Activated CD4-positive, alpha-beta T cell treated with anti-CD3 and anti-CD28 coated beads, Interleukin-2, amount 10 ng/mL, durations not matched to agents 7 days and 5 days (primary cell): Measurements from ENCODE around the gene PLOD3. TPM values are rescaled to one million over a fixed set of nuclear protein-coding genes. Genes with fewer than 3 reads are reported as not detected.

Experiments
- CTCF ChIA-PET: fragments of 350-600 bp; sonication (Branson Sonifier 250); formaldehyde crosslinking; loops from one replicate; lab custom pipeline; 2021; ENCODE audit warnings: antibody characterized with exemption; lab: Charles Lee
- POLR2A ChIA-PET: fragments of 350-600 bp; sonication (Branson Sonifier 250); formaldehyde crosslinking; loops from one replicate; lab custom pipeline; 2021; ENCODE audit warnings: antibody characterized with exemption; lab: Charles Lee
- DNase-seq: peaks from one replicate; pipeline ENCODE4 v3.0.0-alpha.2; 2020
- H3K27ac Mint-ChIP-seq: one replicate; pipeline ENCODE4 v1.8.0; 2021; ENCODE audit warnings: mild to moderate bottlenecking, moderate library complexity, mixed read lengths
- H3K27me3 Mint-ChIP-seq: one replicate; pipeline ENCODE4 v1.8.0; 2021; ENCODE audit warnings: mixed read lengths
- H3K36me3 Mint-ChIP-seq: one replicate; pipeline ENCODE4 v1.8.0; 2021; ENCODE audit warnings: low read depth, mixed read lengths
- H3K4me1 Mint-ChIP-seq: one replicate; pipeline ENCODE4 v1.8.0; 2021; ENCODE audit warnings: mixed read lengths
- H3K4me3 Mint-ChIP-seq: one replicate; pipeline ENCODE4 v1.8.0; 2021; ENCODE audit warnings: mild to moderate bottlenecking, moderate library complexity, mixed read lengths
- H3K9me3 Mint-ChIP-seq: one replicate; pipeline ENCODE4 v1.8.0; 2021; ENCODE audit warnings: mixed read lengths
- total RNA-seq, 2 experiments: library from RNA; stranded (reverse); gene quantifications; one replicate each; pipeline ENCODE4 v1.2.3, GENCODE V29; 2021

Gene PLOD3
- total RNA-seq, 2 experiments from 2014 or later: 59.7 to 69.5 TPM

DNA sequence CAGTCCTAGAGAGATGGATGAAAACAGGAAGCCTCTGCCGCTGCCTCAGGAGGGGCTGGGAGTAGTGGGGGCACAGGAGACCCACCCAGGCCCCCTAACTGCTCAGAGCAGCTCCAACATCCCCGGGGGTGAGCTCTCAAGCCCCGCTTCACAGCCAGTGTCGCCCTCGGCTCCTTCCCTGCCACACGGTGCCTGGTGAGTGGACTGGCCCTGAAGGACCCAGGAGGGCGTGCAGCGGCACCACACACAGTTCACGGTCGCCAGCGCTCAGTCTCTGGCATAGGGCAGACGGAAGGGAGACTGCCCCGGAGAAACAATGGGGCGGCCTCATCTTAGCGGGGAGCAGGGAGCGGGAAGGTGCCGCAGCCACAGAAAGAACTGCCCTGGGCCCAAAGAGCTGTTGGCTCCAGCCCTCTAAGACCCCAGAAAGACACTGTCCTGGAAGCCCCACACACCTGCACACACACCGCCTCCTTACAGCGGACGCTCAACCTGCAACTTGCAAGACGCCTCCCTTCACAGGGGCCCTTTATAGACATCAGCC is 19.0 kb upstream of the PLOD3 start:
- peaks cover 8% of the 10 kb centered on the region for H3K4me1 Mint-ChIP-seq
- H3K27me3 Mint-ChIP-seq: no peaks in the 10 kb centered on the region
- no peaks in the 10 kb centered on the region for H3K36me3 Mint-ChIP-seq
- no peak for DNase-seq
- H3K9me3 Mint-ChIP-seq: no peaks in the 10 kb centered on the region
- CTCF ChIA-PET: interaction anchor here (1.1 to 1.5 kb wide), 3 partner anchors 15 to 92 kb away, joined by 3 to 6 read pairs (median 4); no protein-coding TSS in a partner anchor
- H3K4me3 Mint-ChIP-seq: no peak overlapping the region
- POLR2A ChIA-PET: interaction anchor here (0.6 kb wide), 1 partner anchor 148 kb away, joined by 3 read pairs; no protein-coding TSS in a partner anchor
- no peak overlapping the region for H3K27ac Mint-ChIP-seq

DNA sequence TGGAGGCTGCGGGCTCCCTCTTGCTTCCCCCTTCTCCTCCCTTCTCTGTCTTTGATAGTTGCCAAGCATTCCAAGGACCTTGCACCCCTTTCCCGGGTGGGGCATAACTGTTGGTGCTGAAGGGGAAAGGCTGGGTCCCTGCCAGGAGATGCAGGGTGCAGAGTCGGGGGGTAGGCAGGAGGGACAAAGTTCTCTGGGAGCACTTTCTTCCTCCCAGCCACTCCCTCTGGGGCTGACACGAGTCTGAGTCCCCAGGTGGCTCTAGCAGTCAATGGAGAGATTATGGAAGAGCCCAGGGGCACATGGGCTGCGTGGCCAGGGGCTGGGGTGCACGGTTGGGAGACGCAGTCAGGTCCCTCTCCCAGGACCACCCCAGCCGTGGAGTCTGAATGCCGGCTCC is 18.1 kb upstream of the PLOD3 start:
- CTCF ChIA-PET: interaction anchor here (1.0 to 3.4 kb wide), 4 partner anchors 8 to 91 kb away, joined by 3 to 26 read pairs (median 7); partner anchors contain the start of genes FIS1 and ZNHIT1
- H3K36me3 Mint-ChIP-seq: no peaks in the 10 kb centered on the region
- H3K9me3 Mint-ChIP-seq: no peaks in the 10 kb centered on the region
- no peak overlapping the region for H3K4me3 Mint-ChIP-seq
- DNase-seq: no peak
- no peaks in the 10 kb centered on the region for H3K27me3 Mint-ChIP-seq
- no peak overlapping the region for H3K27ac Mint-ChIP-seq
- POLR2A ChIA-PET: interaction anchor here (0.6 kb wide), 1 partner anchor 148 kb away, joined by 3 read pairs; no protein-coding TSS in a partner anchor
- peaks cover 8% of the 10 kb centered on the region for H3K4me1 Mint-ChIP-seq

DNA sequence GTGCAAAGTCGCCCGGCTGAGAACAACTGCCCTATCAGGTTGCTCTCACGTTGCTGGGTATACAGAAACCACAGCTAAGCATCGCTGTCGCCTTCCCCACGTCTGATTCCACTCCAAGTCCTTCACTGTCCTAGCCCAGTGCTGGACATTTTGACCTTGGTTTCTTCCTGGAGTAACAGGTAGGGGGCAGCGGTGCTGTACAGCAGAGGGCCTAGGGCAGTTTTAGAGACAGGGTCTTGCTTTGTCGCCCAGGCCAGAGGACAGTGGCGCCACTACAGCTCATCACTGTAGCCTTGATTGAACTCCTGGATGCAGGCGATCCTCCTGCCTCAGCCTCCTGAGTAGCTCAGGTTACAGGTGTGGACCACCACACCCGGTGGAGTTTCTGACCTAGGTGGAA is 17.7 kb upstream of the PLOD3 start:
- CTCF ChIA-PET: interaction anchor here (0.6 to 3.4 kb wide), 5 partner anchors 9 to 91 kb away, joined by 3 to 26 read pairs (median 4); partner anchors contain the start of genes FIS1 and ZNHIT1
- POLR2A ChIA-PET: no interaction called here
- Mint-ChIP-seq H3K27ac (no peak overlapping the region), H3K36me3 (no peaks in the 10 kb centered on the region), H3K27me3 (no peaks in the 10 kb centered on the region), H3K4me1 (peaks cover 9% of the 10 kb centered on the region), H3K4me3 (no peak overlapping the region), H3K9me3 (no peaks in the 10 kb centered on the region)
- no peak for DNase-seq

DNA sequence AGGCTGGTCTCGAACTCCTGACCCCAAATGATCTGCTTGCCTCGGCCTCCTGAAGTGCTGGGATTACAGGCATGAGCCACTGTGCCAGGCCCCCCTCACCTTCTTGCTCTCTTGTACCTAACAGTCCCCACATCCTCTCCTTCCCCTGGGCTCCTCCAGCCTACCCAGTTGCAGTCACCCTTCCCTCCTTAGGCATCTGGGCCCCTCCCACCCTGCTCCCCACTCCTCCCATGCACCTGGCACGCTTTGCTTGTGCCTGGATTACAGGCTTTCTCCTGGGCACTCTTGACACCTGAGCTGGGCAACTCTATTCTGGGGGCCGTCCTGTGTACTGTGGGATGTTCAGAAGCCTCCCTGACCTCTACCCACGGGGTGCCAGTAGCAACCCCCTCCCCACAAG is 17.3 kb upstream of the PLOD3 start:
- ChIA-PET POLR2A (no interaction called here), CTCF (interaction anchor here (0.6 to 3.4 kb wide), 5 partner anchors 9 to 90 kb away, joined by 3 to 26 read pairs (median 4); partner anchors contain the start of genes FIS1 and ZNHIT1)
- Mint-ChIP-seq H3K27me3 (no peaks in the 10 kb centered on the region), H3K9me3 (no peaks in the 10 kb centered on the region), H3K27ac (no peak overlapping the region), H3K4me1 (peaks cover 9% of the 10 kb centered on the region), H3K36me3 (no peaks in the 10 kb centered on the region), H3K4me3 (no peak overlapping the region)
- no peak for DNase-seq

DNA sequence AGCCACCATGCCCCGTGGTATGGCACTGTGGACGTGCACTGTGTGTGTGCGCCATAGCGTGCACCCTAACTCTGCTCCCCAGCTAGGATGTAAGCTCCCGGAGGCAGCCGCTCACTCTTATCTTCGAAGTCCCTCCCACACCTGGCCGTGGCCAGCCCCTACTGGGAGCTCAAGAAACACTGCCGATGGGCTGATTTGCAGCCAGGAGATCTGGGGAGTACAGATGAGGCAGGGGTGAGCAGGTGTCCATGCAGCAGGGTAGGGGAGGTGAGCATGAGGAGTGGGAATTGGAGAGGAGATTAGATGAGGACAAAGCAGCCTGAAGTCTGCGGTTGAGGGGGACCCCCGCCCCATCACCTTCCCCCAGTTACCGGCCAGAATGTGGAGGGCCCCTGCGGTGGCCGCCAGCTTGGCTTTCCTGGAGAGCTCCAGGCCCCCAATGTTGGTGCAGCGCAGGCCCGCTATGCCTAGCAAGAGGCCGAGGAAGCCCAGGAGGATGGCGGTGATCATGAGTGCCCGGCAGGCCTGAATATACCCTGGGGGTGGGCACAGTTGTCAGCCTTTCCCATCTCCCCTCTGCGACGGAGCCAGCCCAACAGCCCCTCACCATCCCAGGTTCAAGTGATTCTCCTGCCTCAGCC is 16.6 kb upstream of the PLOD3 start:
- Mint-ChIP-seq H3K4me1 (peaks cover 5% of the 10 kb centered on the region), H3K9me3 (no peaks in the 10 kb centered on the region), H3K36me3 (no peaks in the 10 kb centered on the region), H3K4me3 (no peak overlapping the region), H3K27ac (no peak overlapping the region), H3K27me3 (no peaks in the 10 kb centered on the region)
- ChIA-PET POLR2A (no interaction called here), CTCF (interaction anchor here (1.5 to 3.4 kb wide), 3 partner anchors 10 to 17 kb away, joined by 4 to 26 read pairs (median 10); partner anchors contain the start of genes FIS1, PLOD3 and ZNHIT1)
- DNase-seq: no peak

DNA sequence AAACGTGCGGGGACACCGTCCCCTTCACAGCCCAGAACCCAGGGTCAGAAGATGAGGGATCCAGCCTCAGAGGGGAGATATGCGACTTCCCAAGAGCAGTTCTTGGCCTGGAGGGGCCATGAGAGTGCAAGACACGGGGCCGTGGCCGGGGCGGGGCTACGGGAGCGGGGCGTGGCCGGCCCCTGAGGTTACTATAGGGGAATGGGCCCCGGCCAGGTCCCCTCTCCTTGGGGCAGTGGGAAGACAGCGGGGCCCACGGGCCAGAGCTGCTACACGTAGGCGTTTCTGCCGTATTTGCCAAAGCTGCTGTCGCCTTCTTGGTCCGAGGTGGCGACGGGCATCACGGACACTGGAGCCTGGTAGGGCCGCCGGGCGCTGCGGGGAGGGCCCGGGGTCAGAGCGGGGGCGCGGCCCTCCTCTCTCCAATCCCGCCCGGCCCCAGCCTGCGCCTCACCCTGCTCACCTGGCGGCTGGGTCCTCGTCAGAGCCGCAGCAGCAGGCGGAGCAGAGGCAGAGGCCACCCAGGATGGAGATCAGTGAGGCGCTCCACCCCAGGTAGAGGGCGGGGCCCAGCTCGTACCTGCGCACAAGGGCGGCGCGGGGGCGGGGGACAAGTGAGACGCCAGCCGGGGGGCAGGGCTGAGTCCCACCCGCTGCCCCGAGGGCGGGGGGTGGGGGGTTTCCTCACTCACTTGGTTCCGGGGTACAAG is 14.9 kb upstream of the PLOD3 start:
- Mint-ChIP-seq H3K4me1 (peaks cover 5% of the 10 kb centered on the region), H3K9me3 (no peaks in the 10 kb centered on the region), H3K4me3 (no peak overlapping the region), H3K27me3 (no peaks in the 10 kb centered on the region), H3K27ac (no peak overlapping the region), H3K36me3 (peaks cover 2% of the 10 kb centered on the region)
- ChIA-PET POLR2A (no interaction called here), CTCF (interaction anchor here (0.6 to 3.4 kb wide), 3 partner anchors 12 to 15 kb away, joined by 3 to 26 read pairs (median 4); partner anchors contain the start of genes FIS1, PLOD3 and ZNHIT1)
- DNase-seq: no peak

DNA sequence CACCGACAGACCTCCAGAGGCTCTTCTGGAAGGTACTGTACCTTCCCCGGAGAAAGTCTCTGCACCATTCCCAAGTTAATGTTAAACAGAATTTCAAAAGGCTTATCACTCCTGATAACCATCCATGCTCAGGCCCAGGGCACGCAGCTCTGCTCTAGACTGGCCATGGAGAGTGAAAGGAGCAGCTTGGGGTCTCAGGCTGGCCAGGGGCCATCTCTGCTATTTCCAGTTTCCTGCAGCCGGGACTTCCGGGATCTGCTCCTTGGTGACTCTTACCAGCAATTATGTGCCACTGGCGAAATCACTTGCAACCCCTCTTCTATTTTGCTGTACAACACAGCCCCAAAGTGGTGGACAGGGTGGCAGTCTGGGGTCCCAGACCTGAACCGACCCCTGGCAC is 14.3 kb upstream of the PLOD3 start:
- H3K9me3 Mint-ChIP-seq: no peaks in the 10 kb centered on the region
- DNase-seq: no peak
- peaks cover 5% of the 10 kb centered on the region for H3K4me1 Mint-ChIP-seq
- peak overlapping the region; percentile 25 for H3K27ac Mint-ChIP-seq
- POLR2A ChIA-PET: interaction anchor here (0.6 kb wide), 1 partner anchor 356 kb away, joined by 3 read pairs; no protein-coding TSS in a partner anchor
- CTCF ChIA-PET: interaction anchor here (0.6 kb wide), 1 partner anchor 12 kb away, joined by 3 read pairs; no protein-coding TSS in a partner anchor
- no peaks in the 10 kb centered on the region for H3K27me3 Mint-ChIP-seq
- H3K36me3 Mint-ChIP-seq: peaks cover 6% of the 10 kb centered on the region
- no peak overlapping the region for H3K4me3 Mint-ChIP-seq

DNA sequence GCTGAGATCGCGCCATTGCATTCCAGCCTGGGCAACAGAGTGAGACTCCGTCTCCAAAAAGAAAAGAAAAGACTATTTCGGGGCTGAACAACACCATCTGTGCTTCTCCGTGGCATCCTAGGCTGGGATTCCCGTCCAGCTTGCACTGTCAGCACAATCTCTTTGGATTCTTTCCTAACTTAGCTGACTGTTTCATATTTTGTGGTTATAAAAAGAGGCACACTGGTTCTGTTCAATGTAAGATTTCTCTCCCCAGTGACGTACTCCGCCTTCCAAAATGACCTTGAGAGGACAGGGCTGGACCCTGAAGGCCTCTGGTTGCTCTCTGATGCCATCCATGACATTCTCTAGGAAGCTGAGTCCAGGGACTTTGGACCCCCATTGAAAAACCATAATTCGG is 9.3 kb upstream of the PLOD3 start:
- H3K27me3 Mint-ChIP-seq: no peaks in the 10 kb centered on the region
- H3K27ac Mint-ChIP-seq: no peak overlapping the region
- H3K4me1 Mint-ChIP-seq: peaks cover 10% of the 10 kb centered on the region
- ChIA-PET CTCF (interaction anchor here (0.6 to 3.2 kb wide), 4 partner anchors 11 to 1478 kb away, joined by 3 to 13 read pairs (median 6); partner anchors contain the start of genes CLDN15 and FIS1), POLR2A (no interaction called here)
- no peak for DNase-seq
- peaks cover 23% of the 10 kb centered on the region for H3K36me3 Mint-ChIP-seq
- H3K4me3 Mint-ChIP-seq: no peak overlapping the region
- H3K9me3 Mint-ChIP-seq: no peaks in the 10 kb centered on the region

DNA sequence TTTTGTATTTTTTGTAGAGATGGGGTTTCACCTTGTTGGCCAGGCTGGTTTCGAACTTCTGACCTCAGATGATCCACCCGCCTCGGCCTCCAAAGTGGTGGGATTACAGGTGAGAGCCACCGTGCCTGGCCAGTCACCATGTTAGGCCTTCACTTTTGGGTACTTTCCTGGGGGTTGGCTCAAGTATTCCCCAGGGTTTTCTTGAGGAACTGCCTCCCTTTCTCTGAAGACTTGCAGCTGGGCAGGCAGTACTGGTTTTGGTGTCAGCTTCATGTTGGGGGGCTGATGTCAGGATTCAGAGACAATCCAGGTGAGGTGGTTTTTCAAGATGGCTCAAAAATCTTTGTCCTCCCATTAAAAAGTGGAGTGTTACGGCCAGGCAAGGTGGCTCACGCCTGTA is 8.3 kb upstream of the PLOD3 start:
- ChIA-PET POLR2A (no interaction called here), CTCF (interaction anchor here (0.6 to 3.2 kb wide), 3 partner anchors 12 to 19 kb away, joined by 3 to 13 read pairs (median 7); partner anchors contain the start of genes CLDN15 and FIS1)
- Mint-ChIP-seq H3K4me3 (no peak overlapping the region), H3K36me3 (peaks cover 23% of the 10 kb centered on the region), H3K4me1 (peaks cover 8% of the 10 kb centered on the region), H3K9me3 (no peaks in the 10 kb centered on the region), H3K27me3 (no peaks in the 10 kb centered on the region), H3K27ac (no peak overlapping the region)
- DNase-seq: no peak

DNA sequence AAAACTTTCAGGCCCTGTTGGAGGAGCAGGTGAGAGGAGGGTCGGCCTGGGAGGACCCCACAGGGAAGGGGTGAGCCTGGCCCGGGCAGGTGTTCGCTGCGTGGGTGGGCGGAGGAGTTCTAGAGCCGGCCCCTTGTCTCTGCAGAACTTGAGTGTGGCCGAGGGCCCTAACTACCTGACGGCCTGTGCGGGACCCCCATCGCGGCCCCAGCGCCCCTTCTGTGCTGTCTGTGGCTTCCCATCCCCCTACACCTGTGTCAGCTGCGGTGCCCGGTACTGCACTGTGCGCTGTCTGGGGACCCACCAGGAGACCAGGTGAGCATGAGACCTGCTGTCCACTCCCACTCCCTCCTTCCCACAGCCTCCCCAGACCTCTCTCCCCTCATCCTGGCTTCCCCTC is 6.1 kb upstream of the PLOD3 start:
- no peaks in the 10 kb centered on the region for H3K27me3 Mint-ChIP-seq
- DNase-seq: no peak
- H3K4me3 Mint-ChIP-seq: no peak overlapping the region
- ChIA-PET POLR2A (no interaction called here), CTCF (interaction anchor here (1.3 kb wide), 1 partner anchor 20 kb away, joined by 7 read pairs; no protein-coding TSS in a partner anchor)
- no peaks in the 10 kb centered on the region for H3K9me3 Mint-ChIP-seq
- peaks cover 20% of the 10 kb centered on the region for H3K4me1 Mint-ChIP-seq
- H3K27ac Mint-ChIP-seq: no peak overlapping the region
- peaks cover 25% of the 10 kb centered on the region for H3K36me3 Mint-ChIP-seq

DNA sequence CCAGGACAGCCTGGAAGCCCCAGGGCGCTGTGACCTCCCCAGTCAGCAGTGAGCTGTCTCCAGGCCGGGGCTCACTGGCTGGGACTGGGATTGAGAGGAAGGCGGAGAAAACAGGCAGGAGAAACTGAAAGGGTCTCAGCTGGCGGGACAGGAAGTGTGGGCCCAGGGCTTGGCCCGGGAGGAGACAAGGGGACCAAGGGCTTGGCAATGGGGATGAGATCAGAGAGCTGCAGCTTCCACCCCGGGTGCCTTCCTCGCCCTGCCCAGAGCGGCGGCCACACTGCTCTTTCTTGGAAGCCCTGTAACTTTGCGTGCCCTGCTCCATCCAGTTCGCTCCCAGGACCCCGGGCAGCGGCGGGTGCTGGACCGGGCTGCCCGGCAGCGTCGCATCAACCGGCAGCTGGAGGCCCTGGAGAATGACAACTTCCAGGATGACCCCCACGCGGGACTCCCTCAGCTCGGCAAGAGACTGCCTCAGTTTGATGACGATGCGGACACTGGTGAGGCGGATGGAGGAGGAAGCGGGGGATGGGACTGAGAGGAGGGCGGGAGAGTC is 5.0 kb upstream of the PLOD3 start:
- ChIA-PET CTCF (interaction anchor here (0.6 to 2.1 kb wide), 4 partner anchors 15 to 78 kb away, joined by 3 to 7 read pairs (median 4); partner anchors contain the start of gene CLDN15), POLR2A (no interaction called here)
- no peak overlapping the region for H3K4me3 Mint-ChIP-seq
- H3K36me3 Mint-ChIP-seq: peaks cover 24% of the 10 kb centered on the region
- peaks cover 23% of the 10 kb centered on the region for H3K4me1 Mint-ChIP-seq
- no peaks in the 10 kb centered on the region for H3K27me3 Mint-ChIP-seq
- H3K27ac Mint-ChIP-seq: peak overlapping the region; percentile 55
- no peaks in the 10 kb centered on the region for H3K9me3 Mint-ChIP-seq
- DNase-seq: no peak

DNA sequence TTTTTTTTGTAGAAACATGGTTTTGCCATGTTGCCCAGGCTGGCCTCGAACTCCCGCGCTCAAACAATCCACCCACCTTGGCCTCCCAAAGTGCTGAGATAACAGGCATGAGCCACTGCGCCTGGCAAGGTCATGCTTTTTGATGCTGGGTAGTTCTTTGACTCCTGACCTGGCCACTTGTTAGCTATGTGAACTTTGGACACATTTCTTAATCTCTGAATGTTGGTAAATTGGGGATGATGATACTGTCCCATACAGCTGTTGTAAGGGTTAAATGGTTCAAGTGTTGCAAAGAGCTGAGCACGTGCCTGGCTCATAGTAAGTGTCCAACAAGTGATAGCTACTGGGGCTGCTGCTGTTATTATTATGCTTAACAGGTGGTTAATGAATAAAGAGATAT is 2.9 kb upstream of the PLOD3 start:
- POLR2A ChIA-PET: no interaction called here
- Mint-ChIP-seq H3K36me3 (peaks cover 25% of the 10 kb centered on the region), H3K9me3 (no peaks in the 10 kb centered on the region), H3K27me3 (no peaks in the 10 kb centered on the region), H3K27ac (no peak overlapping the region), H3K4me1 (peaks cover 36% of the 10 kb centered on the region), H3K4me3 (no peak overlapping the region)
- CTCF ChIA-PET: interaction anchor here (0.8 to 6.1 kb wide), 5 partner anchors 15 to 76 kb away, joined by 3 to 58 read pairs (median 6); partner anchors contain the start of genes CLDN15 and FIS1
- DNase-seq: no peak
